Activated T-cell treated with anti-CD3 and anti-CD28 coated beads, Interleukin-2, amount 50 U/mL, for 72 hours (primary cell): ENCODE measurements around the gene CARS1. TPM values are rescaled to one million over a fixed set of nuclear protein-coding genes. Genes with fewer than 3 reads are reported as not detected.
A peak's percentile ranks its signal among the peaks of the same experiment; 100 is the strongest.
"Not testable (repeated sequence)": the region's sequence is repeated elsewhere in the genome, so short reads cannot be mapped to it uniquely, and the experiment has no call there.

Source experiments
- ATAC-seq, 2 donors: fragments of 150-1000 bp; cut with Tn5 transposase; replicated peaks in 1 of 2; 2 replicates each; pipeline ENCODE4 v1.10.0; 2021; ENCODE audit warnings: moderate library complexity in 2 of 2, mild to moderate bottlenecking in 1 of 2
- DNase-seq, 2 donors: peaks; one replicate each; pipeline ENCODE4 v3.0.0; 2021 to 2022; ENCODE audit warnings: mixed read lengths in 1 of 2
- H3K27ac Mint-ChIP-seq: one replicate; pipeline ENCODE4 v1.8.0; 2022; ENCODE audit warnings: mild to moderate bottlenecking, moderate library complexity, mixed read lengths
- H3K27me3 Mint-ChIP-seq: one replicate; pipeline ENCODE4 v1.8.0; 2022; ENCODE audit warnings: low read depth, mixed read lengths
- H3K36me3 Mint-ChIP-seq, 2 donors: one replicate each; pipeline ENCODE4 v1.8.0; 2022; ENCODE audit warnings: mixed read lengths in 2 of 2, mild to moderate bottlenecking in 1 of 2; ENCODE audit not compliant: insufficient read depth in 2 of 2
- H3K4me1 Mint-ChIP-seq: one replicate; pipeline ENCODE4 v1.8.0; 2022; ENCODE audit warnings: low read depth, mixed read lengths
- H3K4me3 Mint-ChIP-seq, 2 donors: one replicate each; pipeline ENCODE4 v1.8.0; 2022; ENCODE audit warnings: mild to moderate bottlenecking in 2 of 2, mixed read lengths in 2 of 2, moderate library complexity in 2 of 2
- H3K9me3 Mint-ChIP-seq, 2 donors: one replicate each; pipeline ENCODE4 v1.8.0; 2022; ENCODE audit warnings: mixed read lengths in 2 of 2
- total RNA-seq, 2 donors: library from RNA; stranded (reverse); gene quantifications; one replicate each; pipeline ENCODE4 v1.2.3, GENCODE V29; 2022

The CARS1 gene
- total RNA-seq, 2 donors from 2014 or later: 217 to 224 TPM

DNA sequence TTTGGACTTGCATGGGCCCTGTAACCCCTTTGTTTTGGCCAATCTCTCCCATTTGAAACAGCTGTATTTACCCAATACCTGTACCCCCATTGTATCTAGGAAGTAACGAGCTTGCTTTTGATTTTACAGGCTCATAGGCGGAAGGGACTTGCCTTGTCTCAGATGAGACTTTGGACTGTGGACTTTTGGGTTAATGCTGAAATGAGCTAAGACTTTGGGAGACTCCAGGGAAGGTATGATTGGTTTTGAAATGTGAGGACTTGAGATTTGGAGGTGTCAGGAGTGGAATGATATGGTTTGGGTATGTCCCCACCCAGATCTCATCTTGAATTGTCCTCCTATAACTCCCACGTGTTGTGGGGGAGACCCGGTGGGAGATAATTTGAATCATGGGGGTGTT, 6.2 kb upstream of the CARS1 start:
- not testable (repeated sequence) for H3K36me3 Mint-ChIP-seq, ATAC-seq, H3K9me3 Mint-ChIP-seq, H3K27ac Mint-ChIP-seq, DNase-seq, H3K4me3 Mint-ChIP-seq, H3K4me1 Mint-ChIP-seq
- peaks cover 14% of the 10 kb centered on the region for H3K27me3 Mint-ChIP-seq

DNA sequence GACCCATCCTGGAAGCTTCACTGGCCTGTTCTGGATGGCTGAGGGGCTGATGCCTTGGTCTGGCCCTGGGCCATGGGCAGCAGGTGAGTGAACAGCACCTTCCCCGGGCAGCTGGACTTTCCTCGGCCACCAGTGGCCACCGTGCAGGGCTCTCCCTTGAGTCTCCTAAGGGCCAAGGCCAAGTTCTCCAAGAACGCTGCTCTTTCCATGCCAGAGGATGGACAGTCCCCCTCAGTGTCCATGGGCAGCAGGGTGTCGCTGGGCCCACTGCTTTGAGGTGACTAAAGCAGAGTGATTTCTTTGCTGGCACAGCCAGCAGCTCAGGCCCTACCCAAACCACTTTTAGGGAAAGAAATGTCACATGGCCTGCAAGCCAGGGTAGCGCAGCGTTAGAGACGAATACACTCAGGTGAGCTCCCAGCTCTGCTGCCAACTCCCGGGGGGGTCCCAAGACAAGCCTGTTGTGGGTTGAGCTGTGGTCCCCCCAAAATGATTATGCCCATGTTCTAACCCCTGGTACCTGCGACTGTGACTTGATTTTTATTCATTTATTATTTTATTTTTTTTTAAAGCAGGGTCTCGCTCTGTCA, 3.3 kb upstream of the CARS1 start:
- ATAC-seq (no peak), DNase-seq (no peak)
- no peak overlapping the region for H3K4me3 Mint-ChIP-seq
- H3K27me3 Mint-ChIP-seq: peaks cover 12% of the 10 kb centered on the region
- H3K9me3 Mint-ChIP-seq: no peaks in the 10 kb centered on the region
- H3K27ac Mint-ChIP-seq: no peak overlapping the region
- H3K4me1 Mint-ChIP-seq: peaks cover 15% of the 10 kb centered on the region
- H3K36me3 Mint-ChIP-seq: peaks cover 5% of the 10 kb centered on the region in 2 donors

- DNase-seq: no peak
- ATAC-seq: no peak
- Mint-ChIP-seq H3K27ac (no peak overlapping the region), H3K9me3 (no peaks in the 10 kb centered on the region), H3K36me3 (peaks cover 8 to 12% of the 10 kb centered on the region in 2 donors), H3K4me1 (peaks cover 31% of the 10 kb centered on the region), H3K4me3 (peak overlapping the region; percentile 44 to 49), H3K27me3 (peaks cover under 1% of the 10 kb centered on the region)
Observed at GRCh38 chr11:3058753-3059664, 1.8 kb upstream of the CARS1 start.

DNA sequence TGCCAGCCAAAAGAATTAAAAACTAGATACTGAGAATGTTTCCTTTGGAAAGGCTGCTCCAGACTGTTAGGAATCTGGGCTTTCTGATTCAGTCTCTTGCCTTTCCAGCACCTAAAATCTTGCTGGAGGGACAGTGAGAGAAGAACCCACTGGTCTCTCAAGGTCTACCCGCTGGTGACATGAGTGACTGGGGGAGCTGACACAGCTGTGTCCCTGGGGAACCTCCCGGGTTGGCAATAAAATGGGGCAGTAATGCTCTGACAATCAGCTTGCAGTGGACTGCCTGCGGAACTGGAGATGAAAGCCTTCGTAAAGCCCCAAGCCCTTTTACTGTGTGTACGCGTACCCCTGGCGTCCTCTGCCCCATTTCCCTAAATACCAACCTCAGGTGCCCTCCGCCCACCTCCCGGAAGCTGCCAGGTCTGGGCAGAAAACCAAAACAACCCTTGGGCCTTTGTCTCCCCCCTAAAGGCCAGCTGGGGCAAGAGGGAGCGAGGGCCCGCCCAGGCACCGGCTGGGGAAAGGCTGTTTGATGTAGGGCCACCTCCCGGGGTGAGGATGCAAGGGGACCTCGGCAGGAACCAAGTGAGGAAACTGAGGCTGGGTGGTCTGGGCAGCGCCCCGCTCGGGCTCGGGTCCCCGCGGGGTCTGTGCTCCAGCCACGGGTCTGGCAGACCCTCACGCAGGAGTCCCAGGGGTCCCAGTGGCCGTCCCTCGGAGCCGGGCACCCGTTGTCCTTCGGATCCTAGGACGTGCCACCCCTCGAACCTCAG, 741 bp downstream of the CARS1 start:
- ATAC-seq: peak in 1 of 2 donors; percentile 12
- Mint-ChIP-seq H3K36me3 (peaks cover 11 to 17% of the 10 kb centered on the region in 2 donors), H3K27me3 (no peaks in the 10 kb centered on the region), H3K4me3 (peak overlapping the region; percentile 87 to 95), H3K27ac (peak overlapping the region; percentile 89), H3K4me1 (peaks cover 47% of the 10 kb centered on the region), H3K9me3 (no peaks in the 10 kb centered on the region)
- peak; percentile 41 to 52 for DNase-seq

- DNase-seq (no peak), ATAC-seq (no peak)
- H3K4me1 Mint-ChIP-seq: peaks cover 53% of the 10 kb centered on the region
- no peaks in the 10 kb centered on the region for H3K9me3 Mint-ChIP-seq
- no peaks in the 10 kb centered on the region for H3K27me3 Mint-ChIP-seq
- peak overlapping the region; percentile 89 for H3K27ac Mint-ChIP-seq
- peaks cover 11 to 17% of the 10 kb centered on the region in 2 donors for H3K36me3 Mint-ChIP-seq
- peak overlapping the region; percentile 87 to 95 for H3K4me3 Mint-ChIP-seq
Observed at GRCh38 chr11:3055891-3056290, 1.3 kb downstream of the CARS1 start.

- ATAC-seq (no peak), DNase-seq (no peak)
- no peaks in the 10 kb centered on the region for H3K9me3 Mint-ChIP-seq
- H3K36me3 Mint-ChIP-seq: peaks cover 11 to 21% of the 10 kb centered on the region in 2 donors
- no peaks in the 10 kb centered on the region for H3K27me3 Mint-ChIP-seq
- H3K4me3 Mint-ChIP-seq: no peak overlapping the region
- H3K27ac Mint-ChIP-seq: peak overlapping the region; percentile 20
- peaks cover 68% of the 10 kb centered on the region for H3K4me1 Mint-ChIP-seq
Observed at GRCh38 chr11:3052567-3052966, 4.7 kb downstream of the CARS1 start.

- peaks cover 65% of the 10 kb centered on the region for H3K4me1 Mint-ChIP-seq
- no peak for DNase-seq
- H3K36me3 Mint-ChIP-seq: peaks cover 11 to 21% of the 10 kb centered on the region in 2 donors
- no peak overlapping the region for H3K27ac Mint-ChIP-seq
- ATAC-seq: no peak
- H3K4me3 Mint-ChIP-seq: no peak overlapping the region
- H3K27me3 Mint-ChIP-seq: no peaks in the 10 kb centered on the region
- H3K9me3 Mint-ChIP-seq: no peaks in the 10 kb centered on the region
Observed at GRCh38 chr11:3052109-3052479, 5.1 kb downstream of the CARS1 start.

- no peaks in the 10 kb centered on the region for H3K9me3 Mint-ChIP-seq
- H3K27ac Mint-ChIP-seq: peak overlapping the region; percentile 56
- H3K4me1 Mint-ChIP-seq: peaks cover 65% of the 10 kb centered on the region
- no peaks in the 10 kb centered on the region for H3K27me3 Mint-ChIP-seq
- ATAC-seq (no peak), DNase-seq (no peak)
- H3K4me3 Mint-ChIP-seq: peak overlapping the region in 1 of 2 donors; percentile 84
- H3K36me3 Mint-ChIP-seq: peaks cover 10 to 20% of the 10 kb centered on the region in 2 donors
Observed at GRCh38 chr11:3051196-3052108, 5.8 kb downstream of the CARS1 start.

- H3K9me3 Mint-ChIP-seq: no peaks in the 10 kb centered on the region
- ATAC-seq: no peak
- H3K27ac Mint-ChIP-seq: peak overlapping the region; percentile 92
- no peak for DNase-seq
- peak overlapping the region; percentile 72 to 84 for H3K4me3 Mint-ChIP-seq
- H3K36me3 Mint-ChIP-seq: peaks cover 9 to 16% of the 10 kb centered on the region in 2 donors
- H3K4me1 Mint-ChIP-seq: peaks cover 57% of the 10 kb centered on the region
- H3K27me3 Mint-ChIP-seq: no peaks in the 10 kb centered on the region
Observed at GRCh38 chr11:3050386-3051195, 6.6 kb downstream of the CARS1 start.

GRCh38 chr11:3049430-3050243, 7.6 kb downstream of the CARS1 start:
- no peaks in the 10 kb centered on the region for H3K27me3 Mint-ChIP-seq
- no peaks in the 10 kb centered on the region for H3K9me3 Mint-ChIP-seq
- peak; percentile 59 to 80 for DNase-seq
- ATAC-seq: peak; percentile 89 to 98
- H3K4me1 Mint-ChIP-seq: peaks cover 47% of the 10 kb centered on the region
- H3K4me3 Mint-ChIP-seq: peak overlapping the region; percentile 72 to 84
- peaks cover 7 to 15% of the 10 kb centered on the region in 2 donors for H3K36me3 Mint-ChIP-seq
- H3K27ac Mint-ChIP-seq: peak overlapping the region; percentile 92

GRCh38 chr11:3047637-3048036, 9.6 kb downstream of the CARS1 start:
- Mint-ChIP-seq H3K36me3 (peaks cover 5 to 11% of the 10 kb centered on the region in 2 donors), H3K27me3 (no peaks in the 10 kb centered on the region), H3K4me1 (peaks cover 30% of the 10 kb centered on the region), H3K4me3 (no peak overlapping the region), H3K9me3 (no peaks in the 10 kb centered on the region), H3K27ac (no peak overlapping the region)
- DNase-seq (no peak), ATAC-seq (no peak)
